ENCODE data around the gene BHLHA15.

GRCh38 chr7:98215561-98216495 lies 4.6 kb downstream of the BHLHA15 start:
- TF ChIP-seq, protein P1, sequence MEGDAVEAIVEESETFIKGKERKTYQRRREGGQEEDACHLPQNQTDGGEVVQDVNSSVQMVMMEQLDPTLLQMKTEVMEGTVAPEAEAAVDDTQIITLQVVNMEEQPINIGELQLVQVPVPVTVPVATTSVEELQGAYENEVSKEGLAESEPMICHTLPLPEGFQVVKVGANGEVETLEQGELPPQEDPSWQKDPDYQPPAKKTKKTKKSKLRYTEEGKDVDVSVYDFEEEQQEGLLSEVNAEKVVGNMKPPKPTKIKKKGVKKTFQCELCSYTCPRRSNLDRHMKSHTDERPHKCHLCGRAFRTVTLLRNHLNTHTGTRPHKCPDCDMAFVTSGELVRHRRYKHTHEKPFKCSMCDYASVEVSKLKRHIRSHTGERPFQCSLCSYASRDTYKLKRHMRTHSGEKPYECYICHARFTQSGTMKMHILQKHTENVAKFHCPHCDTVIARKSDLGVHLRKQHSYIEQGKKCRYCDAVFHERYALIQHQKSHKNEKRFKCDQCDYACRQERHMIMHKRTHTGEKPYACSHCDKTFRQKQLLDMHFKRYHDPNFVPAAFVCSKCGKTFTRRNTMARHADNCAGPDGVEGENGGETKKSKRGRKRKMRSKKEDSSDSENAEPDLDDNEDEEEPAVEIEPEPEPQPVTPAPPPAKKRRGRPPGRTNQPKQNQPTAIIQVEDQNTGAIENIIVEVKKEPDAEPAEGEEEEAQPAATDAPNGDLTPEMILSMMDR (conservative IDR thresholded peaks at IDR 0.05 in 1 of 2, IDR thresholded peaks at IDR 0.05 in 1 of 2; ENCODE audit: low read depth in 1 of 2, low read length in 2 of 2) = no peak
- no peak for TF ChIP-seq EZH2 (IDR thresholded peaks at IDR 0.05; ENCODE audit: low read length, missing control alignments)
